Activated naive CD4-positive, alpha-beta T cell treated with anti-CD3 and anti-CD28 coated beads, Interleukin-2, amount 10 ng/mL, durations not matched to agents 7 days and 5 days (primary cell): ENCODE data around the gene LRRC38.

Source experiments
- CTCF ChIA-PET: fragments of 350-600 bp; sonication (Branson Sonifier 250); formaldehyde crosslinking; loops from one replicate; lab custom pipeline; 2021; ENCODE audit warnings: antibody characterized with exemption; lab: Charles Lee
- DNase-seq: peaks from one replicate; pipeline ENCODE4 v3.0.0-alpha.2; 2020
- H3K27ac Mint-ChIP-seq: one replicate; pipeline ENCODE4 v1.8.0; 2021; ENCODE audit warnings: mild to moderate bottlenecking, moderate library complexity, mixed read lengths
- H3K27me3 Mint-ChIP-seq: one replicate; pipeline ENCODE4 v1.8.0; 2021; ENCODE audit warnings: mild to moderate bottlenecking, mixed read lengths
- H3K36me3 Mint-ChIP-seq: one replicate; pipeline ENCODE4 v1.8.0; 2021; ENCODE audit warnings: mixed read lengths
- H3K4me1 Mint-ChIP-seq: one replicate; pipeline ENCODE4 v1.8.0; 2021; ENCODE audit warnings: mixed read lengths
- H3K4me3 Mint-ChIP-seq: one replicate; pipeline ENCODE4 v1.8.0; 2021; ENCODE audit warnings: mild to moderate bottlenecking, moderate library complexity, mixed read lengths
- H3K9me3 Mint-ChIP-seq: one replicate; pipeline ENCODE4 v1.8.0; 2021; ENCODE audit warnings: mixed read lengths

The LRRC38 gene

GRCh38 chr1:13505020-13505419 lies 8.8 kb downstream of the LRRC38 start:
- Mint-ChIP-seq H3K4me3 (no peak overlapping the region), H3K36me3 (no peaks in the 10 kb centered on the region), H3K4me1 (no peaks in the 10 kb centered on the region), H3K9me3 (no peaks in the 10 kb centered on the region), H3K27ac (no peak overlapping the region), H3K27me3 (peaks cover 4% of the 10 kb centered on the region)
- CTCF ChIA-PET, result no interaction called here
- no peak for DNase-seq

- H3K27me3 Mint-ChIP-seq, result peaks cover 17% of the 10 kb centered on the region
- DNase-seq, result no peak
- CTCF ChIA-PET, result no interaction called here
Observed at GRCh38 chr1:13500806-13501205, 13.0 kb downstream of the LRRC38 start.

GRCh38 chr1:13499422-13499821 lies 14.4 kb downstream of the LRRC38 start:
- CTCF ChIA-PET, result no interaction called here
- no peak for DNase-seq
- H3K4me3 Mint-ChIP-seq, result no peak overlapping the region
- peaks cover 17% of the 10 kb centered on the region for H3K27me3 Mint-ChIP-seq
- no peaks in the 10 kb centered on the region for H3K36me3 Mint-ChIP-seq
- no peaks in the 10 kb centered on the region for H3K4me1 Mint-ChIP-seq
- no peaks in the 10 kb centered on the region for H3K9me3 Mint-ChIP-seq
- no peak overlapping the region for H3K27ac Mint-ChIP-seq

More at GRCh38 chr1:13500806-13501205, 13.0 kb downstream of the LRRC38 start:
- no peak overlapping the region for H3K4me3 Mint-ChIP-seq
- no peak overlapping the region for H3K27ac Mint-ChIP-seq
- H3K36me3 Mint-ChIP-seq, result no peaks in the 10 kb centered on the region
- no peaks in the 10 kb centered on the region for H3K9me3 Mint-ChIP-seq
- no peaks in the 10 kb centered on the region for H3K4me1 Mint-ChIP-seq

- Mint-ChIP-seq H3K9me3 (no peaks in the 10 kb centered on the region), H3K27me3 (peaks cover 17% of the 10 kb centered on the region), H3K4me3 (no peak overlapping the region), H3K36me3 (no peaks in the 10 kb centered on the region), H3K27ac (no peak overlapping the region), H3K4me1 (no peaks in the 10 kb centered on the region)
- no peak for DNase-seq
- CTCF ChIA-PET, result no interaction called here
Observed at GRCh38 chr1:13498553-13498952, 15.2 kb downstream of the LRRC38 start.

- CTCF ChIA-PET, result interaction anchor here (1.2 kb wide), 1 partner anchor 15 kb away, joined by 3 read pairs; no protein-coding TSS in a partner anchor
- Mint-ChIP-seq H3K36me3 (no peaks in the 10 kb centered on the region), H3K27ac (no peak overlapping the region), H3K9me3 (no peaks in the 10 kb centered on the region), H3K27me3 (peaks cover 17% of the 10 kb centered on the region), H3K4me3 (no peak overlapping the region), H3K4me1 (no peaks in the 10 kb centered on the region)
- no peak for DNase-seq
Observed at GRCh38 chr1:13495186-13495585, 18.6 kb downstream of the LRRC38 start.

- CTCF ChIA-PET, result interaction anchor here (1.2 kb wide), 1 partner anchor 14 kb away, joined by 3 read pairs; no protein-coding TSS in a partner anchor
Observed at GRCh38 chr1:13494712-13495111, 19.1 kb downstream of the LRRC38 start.

DNA sequence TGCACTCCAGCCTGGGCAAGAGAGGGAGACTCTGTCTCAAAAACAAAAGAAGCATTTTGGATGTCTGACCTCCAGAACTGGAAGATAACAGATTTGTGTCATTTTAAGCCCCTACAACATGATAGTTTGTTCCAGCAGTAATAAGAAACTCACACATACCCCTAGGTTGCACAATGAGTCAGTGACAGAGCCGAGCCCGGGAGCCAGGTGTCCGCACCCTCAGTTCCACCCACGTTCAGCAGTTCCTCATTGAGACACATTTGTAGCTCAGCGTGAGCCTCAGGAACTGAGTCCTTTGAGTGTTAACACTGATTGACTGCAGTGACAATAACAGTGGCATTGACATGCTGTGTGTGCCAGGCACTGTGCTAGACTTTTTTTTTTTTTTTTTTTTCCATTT lies 19.8 kb downstream of the LRRC38 start:
- H3K4me3 Mint-ChIP-seq, result no peak overlapping the region
- CTCF ChIA-PET, result interaction anchor here (1.2 kb wide), 1 partner anchor 14 kb away, joined by 3 read pairs; no protein-coding TSS in a partner anchor
- peaks cover 13% of the 10 kb centered on the region for H3K27me3 Mint-ChIP-seq
- no peaks in the 10 kb centered on the region for H3K9me3 Mint-ChIP-seq
- no peak for DNase-seq
- H3K36me3 Mint-ChIP-seq, result no peaks in the 10 kb centered on the region
- no peak overlapping the region for H3K27ac Mint-ChIP-seq
- H3K4me1 Mint-ChIP-seq, result no peaks in the 10 kb centered on the region

More at GRCh38 chr1:13494712-13495111, 19.1 kb downstream of the LRRC38 start:
- H3K4me1 Mint-ChIP-seq, result no peaks in the 10 kb centered on the region
- H3K36me3 Mint-ChIP-seq, result no peaks in the 10 kb centered on the region
- H3K27ac Mint-ChIP-seq, result no peak overlapping the region
- no peaks in the 10 kb centered on the region for H3K9me3 Mint-ChIP-seq
- no peak for DNase-seq
- peaks cover 17% of the 10 kb centered on the region for H3K27me3 Mint-ChIP-seq
- H3K4me3 Mint-ChIP-seq, result no peak overlapping the region

DNA sequence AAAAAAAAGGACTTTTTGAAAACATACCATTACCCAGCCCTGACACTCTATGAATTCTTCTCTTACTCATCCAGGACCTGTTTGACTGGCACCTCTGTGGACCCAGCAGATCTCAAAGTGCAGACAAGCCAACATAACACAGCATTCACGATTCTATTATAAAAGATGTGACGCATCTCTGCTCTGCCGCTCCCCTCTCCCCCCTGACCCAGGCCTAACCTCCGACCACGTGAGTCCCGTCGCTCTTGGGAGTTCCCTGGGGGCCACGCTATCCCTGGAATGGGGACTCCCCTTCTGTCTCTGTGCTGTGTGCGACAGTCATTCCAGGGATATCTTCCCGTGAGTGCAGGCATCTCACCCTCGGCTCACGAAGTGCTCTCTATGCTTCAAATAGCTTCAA lies 21.1 kb downstream of the LRRC38 start:
- Mint-ChIP-seq H3K4me1 (no peaks in the 10 kb centered on the region), H3K27me3 (peaks cover 19% of the 10 kb centered on the region), H3K27ac (no peak overlapping the region), H3K36me3 (no peaks in the 10 kb centered on the region), H3K9me3 (no peaks in the 10 kb centered on the region), H3K4me3 (no peak overlapping the region)
- CTCF ChIA-PET, result no interaction called here
- no peak for DNase-seq

- Mint-ChIP-seq H3K4me3 (no peak overlapping the region), H3K27me3 (peaks cover 30% of the 10 kb centered on the region), H3K4me1 (no peaks in the 10 kb centered on the region), H3K9me3 (no peaks in the 10 kb centered on the region), H3K36me3 (no peaks in the 10 kb centered on the region), H3K27ac (no peak overlapping the region)
- CTCF ChIA-PET, result no interaction called here
- DNase-seq, result no peak
Observed at GRCh38 chr1:13487957-13488356, 25.8 kb downstream of the LRRC38 start.

DNA sequence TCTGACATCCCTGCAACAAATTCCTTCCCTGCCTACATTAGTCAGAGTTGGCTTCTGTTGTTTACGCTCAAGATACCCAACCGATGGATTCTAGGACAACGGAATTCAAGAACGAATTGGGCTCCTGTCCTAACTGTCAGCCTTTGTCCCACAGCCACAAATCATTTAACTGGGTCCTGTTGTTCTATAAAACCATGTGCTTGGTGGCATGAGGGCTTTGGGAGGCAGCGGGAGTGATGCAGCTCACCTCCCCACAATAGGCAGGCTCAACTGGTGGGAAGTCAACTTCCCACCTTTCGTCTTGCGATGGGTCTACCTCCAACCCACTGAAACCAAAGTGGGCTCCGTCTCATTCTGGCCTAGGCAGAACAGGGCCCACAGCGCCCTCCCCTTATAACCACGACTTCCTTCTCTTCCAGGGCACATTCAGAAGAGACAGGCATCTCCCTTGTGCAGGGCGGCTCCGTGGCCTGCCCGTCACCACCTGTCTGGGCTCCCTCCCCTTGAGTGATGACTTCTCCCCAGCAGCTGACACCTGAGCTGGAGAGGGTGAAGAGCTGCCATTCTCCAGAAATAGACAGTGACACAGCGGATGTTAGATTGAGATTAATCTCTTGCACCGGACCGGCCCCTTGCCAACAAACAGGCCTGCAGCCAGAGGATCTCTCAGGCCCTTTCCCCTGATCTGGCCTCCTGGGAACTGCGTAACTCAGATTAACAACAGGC lies 26.5 kb downstream of the LRRC38 start:
- Mint-ChIP-seq H3K4me3 (no peak overlapping the region), H3K27ac (no peak overlapping the region), H3K4me1 (no peaks in the 10 kb centered on the region), H3K36me3 (no peaks in the 10 kb centered on the region), H3K27me3 (peaks cover 30% of the 10 kb centered on the region), H3K9me3 (no peaks in the 10 kb centered on the region)
- CTCF ChIA-PET, result no interaction called here
- no peak for DNase-seq

DNA sequence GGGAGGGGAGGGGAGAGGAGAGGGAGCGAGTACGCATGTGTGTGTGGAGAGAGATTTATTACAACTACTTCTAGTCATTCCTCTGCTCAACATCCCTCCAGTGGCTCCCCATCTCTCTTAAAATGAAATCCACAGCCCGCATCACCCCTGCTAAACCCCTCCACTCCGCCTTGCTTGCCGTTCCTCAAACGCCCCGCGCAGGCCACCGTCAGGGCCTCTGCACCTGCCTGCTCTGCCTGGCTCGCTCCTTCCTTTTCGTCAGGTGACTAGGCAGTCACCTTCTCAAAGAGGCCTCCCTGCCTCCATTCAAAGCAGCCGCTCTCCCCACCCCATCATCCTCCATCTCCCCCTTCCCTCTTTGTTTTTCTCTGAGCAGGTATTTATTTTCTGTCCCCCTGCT lies 29.9 kb downstream of the LRRC38 start:
- Mint-ChIP-seq H3K27me3 (peaks cover 27% of the 10 kb centered on the region), H3K4me1 (peaks cover 7% of the 10 kb centered on the region), H3K27ac (no peak overlapping the region), H3K9me3 (no peaks in the 10 kb centered on the region), H3K36me3 (no peaks in the 10 kb centered on the region), H3K4me3 (no peak overlapping the region)
- no peak for DNase-seq
- CTCF ChIA-PET, result no interaction called here

DNA sequence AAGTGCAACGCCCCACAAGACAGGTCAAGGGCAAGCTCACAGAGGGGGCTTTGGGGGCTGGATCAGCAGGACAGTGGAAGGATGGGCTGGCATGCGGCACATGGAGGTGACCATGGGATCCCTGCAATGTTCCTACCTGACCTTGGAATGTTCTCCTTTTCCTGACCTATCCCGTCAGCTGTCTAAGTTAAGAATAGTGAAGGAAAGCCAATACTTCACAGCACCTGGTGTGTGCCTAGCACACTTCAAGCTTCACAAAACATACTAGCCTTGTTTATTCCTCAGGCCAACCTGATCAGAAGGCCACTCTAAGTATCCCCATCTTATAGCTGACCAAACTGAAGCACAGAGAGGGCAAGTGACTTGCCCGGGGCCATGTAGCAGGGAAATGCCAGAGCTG lies 31.2 kb downstream of the LRRC38 start:
- Mint-ChIP-seq H3K4me1 (peaks cover 15% of the 10 kb centered on the region), H3K4me3 (no peak overlapping the region), H3K36me3 (no peaks in the 10 kb centered on the region), H3K9me3 (no peaks in the 10 kb centered on the region), H3K27ac (no peak overlapping the region), H3K27me3 (peaks cover 20% of the 10 kb centered on the region)
- CTCF ChIA-PET, result no interaction called here
- DNase-seq, result no peak

- CTCF ChIA-PET, result interaction anchor here (0.7 kb wide), 1 partner anchor 472 kb away, joined by 3 read pairs; no protein-coding TSS in a partner anchor
- no peak overlapping the region for H3K27ac Mint-ChIP-seq
- no peak for DNase-seq
- H3K4me3 Mint-ChIP-seq, result no peak overlapping the region
- peaks cover 15% of the 10 kb centered on the region for H3K4me1 Mint-ChIP-seq
- H3K27me3 Mint-ChIP-seq, result peaks cover 8% of the 10 kb centered on the region
- H3K36me3 Mint-ChIP-seq, result no peaks in the 10 kb centered on the region
- peaks cover 1% of the 10 kb centered on the region for H3K9me3 Mint-ChIP-seq
Observed at GRCh38 chr1:13479171-13479856, 34.5 kb downstream of the LRRC38 start.

- Mint-ChIP-seq H3K27me3 (peaks cover 8% of the 10 kb centered on the region), H3K36me3 (no peaks in the 10 kb centered on the region), H3K4me1 (peaks cover 15% of the 10 kb centered on the region), H3K4me3 (no peak overlapping the region), H3K9me3 (peaks cover 1% of the 10 kb centered on the region), H3K27ac (no peak overlapping the region)
- CTCF ChIA-PET, result interaction anchor here (0.7 kb wide), 1 partner anchor 473 kb away, joined by 3 read pairs; no protein-coding TSS in a partner anchor
- DNase-seq, result no peak
Observed at GRCh38 chr1:13478692-13479091, 35.1 kb downstream of the LRRC38 start.

GRCh38 chr1:13469343-13469742 lies 44.5 kb downstream of the LRRC38 start:
- H3K4me3 Mint-ChIP-seq, result no peak overlapping the region
- H3K27me3 Mint-ChIP-seq, result peaks cover 4% of the 10 kb centered on the region
- no peaks in the 10 kb centered on the region for H3K9me3 Mint-ChIP-seq
- no peaks in the 10 kb centered on the region for H3K36me3 Mint-ChIP-seq
- H3K4me1 Mint-ChIP-seq, result no peaks in the 10 kb centered on the region
- CTCF ChIA-PET, result no interaction called here
- no peak overlapping the region for H3K27ac Mint-ChIP-seq
- DNase-seq, result no peak
